ENCODE data around the gene BCOR. TPM values are rescaled to one million over a fixed set of nuclear protein-coding genes. Genes with fewer than 3 reads are reported as not detected.
A peak's percentile ranks its signal among the peaks of the same experiment; 100 is the strongest.

The BCOR gene
- total RNA-seq, 4 donors from 2014 or later = 23.8 to 37.5 (median 31.1) TPM

- peak in 1 of 2 donors; percentile 90 for DNase-seq (ENCODE audit: low spot score in 2 of 2)
- 0 to 9% methylated on average over 5 to 44 of the region's 75 CpGs for WGBS, 2 donors
- intact Hi-C loops (cut with DNase I; ENCODE audit: low total_unique reads) = no loop called here
- TF ChIP-seq CTCF (IDR thresholded peaks at IDR 0.05) (no peak), POLR2A (IDR thresholded peaks at IDR 0.05) (no peak)
- H3K4me3 ChIP-seq (ENCODE audit: low read depth, poor library complexity, severe bottlenecking) = no peak overlapping the region
Observed at GRCh38 chrX:40098264-40099054, 701 bp upstream of the BCOR start.

GRCh38 chrX:40097141-40097503 is 636 bp downstream of the BCOR start:
- TF ChIP-seq POLR2A (IDR thresholded peaks at IDR 0.05) (no peak), CTCF (IDR thresholded peaks at IDR 0.05) (no peak)
- intact Hi-C loops (cut with DNase I; ENCODE audit: low total_unique reads) = no loop called here

GRCh38 chrX:40096395-40097091 is 1.2 kb downstream of the BCOR start:
- TF ChIP-seq CTCF (IDR thresholded peaks at IDR 0.05) (no peak), POLR2A (IDR thresholded peaks at IDR 0.05) (no peak)
- WGBS, 2 donors = 1 to 2% methylated on average over 11 to 66 of the region's 66 CpGs
- intact Hi-C loops (cut with DNase I; ENCODE audit: low total_unique reads) = no loop called here
- peak overlapping the region; percentile 53 for H3K4me3 ChIP-seq (ENCODE audit: low read depth, poor library complexity, severe bottlenecking)
- peak in 1 of 2 donors; percentile 90 for DNase-seq (ENCODE audit: low spot score in 2 of 2)

More at GRCh38 chrX:40097141-40097503, 636 bp downstream of the BCOR start:
- H3K4me3 ChIP-seq (ENCODE audit: low read depth, poor library complexity, severe bottlenecking) = peak overlapping the region; percentile 53
- 2 to 9% methylated on average over 9 to 28 of the region's 42 CpGs for WGBS, 2 donors
- DNase-seq (ENCODE audit: low spot score in 2 of 2) = no peak

- intact Hi-C loops (cut with DNase I; ENCODE audit: low total_unique reads) = no loop called here
- TF ChIP-seq POLR2A (IDR thresholded peaks at IDR 0.05) (no peak), CTCF (IDR thresholded peaks at IDR 0.05) (no peak)
- 0 to 11% methylated on average over 33 to 74 of the region's 80 CpGs for WGBS, 2 donors
- H3K4me3 ChIP-seq (ENCODE audit: low read depth, poor library complexity, severe bottlenecking) = peak overlapping the region; percentile 53
- DNase-seq (ENCODE audit: low spot score in 2 of 2) = no peak
Observed at GRCh38 chrX:40095583-40096394, 2.0 kb downstream of the BCOR start.

- TF ChIP-seq POLR2A (IDR thresholded peaks at IDR 0.05) (no peak), CTCF (IDR thresholded peaks at IDR 0.05) (no peak)
- WGBS, 2 donors = 1% methylated on average over 19 to 27 of the region's 33 CpGs
- H3K4me3 ChIP-seq (ENCODE audit: low read depth, poor library complexity, severe bottlenecking) = peak overlapping the region; percentile 12
- no peak for DNase-seq (ENCODE audit: low spot score in 2 of 2)
- intact Hi-C loops (cut with DNase I; ENCODE audit: low total_unique reads) = no loop called here
Observed at GRCh38 chrX:40094900-40095582, 2.7 kb downstream of the BCOR start.
